Dedifferentiated amniotic fluid mesenchymal stem cell (primary cell): ENCODE results near the gene SYTL3.
"Not testable (repeated sequence)": the region's sequence is repeated elsewhere in the genome, so short reads cannot be mapped to it uniquely, and the experiment has no call there.

ENCODE experiments used
- DNase-seq: peaks from one replicate; pipeline ENCODE4 v3.0.0-alpha.2; 2016; ENCODE audit errors: extremely low spot score

The SYTL3 gene

GRCh38 chr6:158622545-158623190 is 27.2 kb upstream of the SYTL3 start:
- DNase-seq = no peak

GRCh38 chr6:158624684-158625682 is 24.9 kb upstream of the SYTL3 start:
- DNase-seq = no peak

GRCh38 chr6:158625881-158626305 is 24.0 kb upstream of the SYTL3 start:
- DNase-seq = no peak

GRCh38 chr6:158626360-158627167 is 23.3 kb upstream of the SYTL3 start:
- no peak for DNase-seq

- no peak for DNase-seq
Measured at GRCh38 chr6:158627168-158627939, 22.5 kb upstream of the SYTL3 start.

GRCh38 chr6:158627940-158628211 is 22.0 kb upstream of the SYTL3 start:
- DNase-seq = no peak

GRCh38 chr6:158628542-158628941 is 21.3 kb upstream of the SYTL3 start:
- no peak for DNase-seq

GRCh38 chr6:158629367-158630221 is 20.3 kb upstream of the SYTL3 start:
- DNase-seq = no peak

- no peak for DNase-seq
Measured at GRCh38 chr6:158630938-158631616, 18.8 kb upstream of the SYTL3 start.

- no peak for DNase-seq
Measured at GRCh38 chr6:158631678-158632537, 17.9 kb upstream of the SYTL3 start.

GRCh38 chr6:158632538-158633119 is 17.2 kb upstream of the SYTL3 start:
- not testable (repeated sequence) for DNase-seq

GRCh38 chr6:158633127-158633526 is 16.7 kb upstream of the SYTL3 start:
- no peak for DNase-seq

GRCh38 chr6:158634695-158635426 is 15.0 kb upstream of the SYTL3 start:
- no peak for DNase-seq

- DNase-seq = no peak
Measured at GRCh38 chr6:158635427-158636073, 14.3 kb upstream of the SYTL3 start.

GRCh38 chr6:158636778-158637177 is 13.1 kb upstream of the SYTL3 start:
- no peak for DNase-seq

- DNase-seq = no peak
Measured at GRCh38 chr6:158638324-158638854, 11.5 kb upstream of the SYTL3 start.

GRCh38 chr6:158639056-158639455 is 10.8 kb upstream of the SYTL3 start:
- DNase-seq = no peak
